Spleen (tissue), 11 donors: Measurements from ENCODE around the gene TBC1D8. TPM values are rescaled to one million over a fixed set of nuclear protein-coding genes. Genes with fewer than 3 reads are reported as not detected.

ENCODE experiments used
- DNase-seq: peaks from one replicate; pipeline ENCODE4 v3.0.0-alpha.2; 2020
- H3K27ac ChIP-seq, 8 donors: fragments of 200-600 bp; sonication (generic) in 7 of 8; 1 replicate in 4 of 8; 2 replicates in 4 of 8; pipeline versions ENCODE4 v1.5.0 to v1.8.0; 2016 to 2021; ENCODE audit warnings: inconsistent platforms in 4 of 8, mild to moderate bottlenecking in 4 of 8, moderate library complexity in 1 of 8
- H3K27me3 ChIP-seq, 7 donors: fragments of 200-600 bp; sonication (generic) in 6 of 7; replicated peaks in 1 of 7; 1 replicate in 4 of 7; 2 replicates in 3 of 7; pipeline versions ENCODE4 v1.5.0 to v1.8.0; 2016 to 2021; ENCODE audit warnings: inconsistent platforms in 3 of 7, mild to moderate bottlenecking in 1 of 7
- H3K36me3 ChIP-seq, 6 donors: fragments of 200-600 bp; sonication (generic) in 5 of 6; 1 replicate in 4 of 6; 2 replicates in 2 of 6; pipeline versions ENCODE4 v1.5.0 to v1.8.0; 2016 to 2021; ENCODE audit warnings: inconsistent platforms in 2 of 6
- H3K4me1 ChIP-seq, 6 donors: fragments of 200-600 bp; sonication (generic) in 5 of 6; 1 replicate in 3 of 6; 2 replicates in 3 of 6; pipeline versions ENCODE4 v1.5.0 to v1.8.0; 2016 to 2021; ENCODE audit warnings: inconsistent platforms in 3 of 6
- H3K4me3 ChIP-seq, 8 donors: fragments of 200-600 bp; sonication (generic) in 7 of 8; 1 replicate in 4 of 8; 2 replicates in 4 of 8; pipeline versions ENCODE4 v1.5.0 to v1.8.0; 2016 to 2021; ENCODE audit warnings: inconsistent platforms in 4 of 8, mild to moderate bottlenecking in 4 of 8, moderate library complexity in 2 of 8
- H3K9me3 ChIP-seq, 8 donors: fragments of 200-600 bp; sonication (generic) in 7 of 8; 1 replicate in 4 of 8; 2 replicates in 4 of 8; pipeline versions ENCODE4 v1.5.0 to v1.8.0; 2016 to 2021; ENCODE audit warnings: inconsistent platforms in 4 of 8
- CTCF ChIP-seq, 11 experiments: fragments of 200-600 bp in 7 of 11; fragments of 450-650 bp in 4 of 11; sonication (generic) in 4 of 11; IDR thresholded peaks in 8 of 11; conservative IDR thresholded peaks in 3 of 11; 1 replicate in 7 of 11; 2 replicates in 4 of 11; pipeline versions ENCODE4 v1.4.0 to v1.8.0; 2016 to 2021; ENCODE audit warnings: antibody characterized with exemption in 11 of 11, inconsistent platforms in 4 of 11, mild to moderate bottlenecking in 1 of 11
- POLR2A ChIP-seq, 3 donors: fragments of 450-650 bp; IDR thresholded peaks; one replicate each; pipeline ENCODE4 v1.5.1; 2017; ENCODE audit warnings: antibody characterized with exemption in 3 of 3, mild to moderate bottlenecking in 1 of 3
- POLR2AphosphoS5 ChIP-seq, 3 donors: sonication (generic); formaldehyde crosslinking; IDR thresholded peaks; one replicate each; pipeline ENCODE4 v1.5.1; 2017; ENCODE audit warnings: antibody characterized with exemption in 3 of 3
- WGBS, 5 donors: extraction: QIAGEN DNeasy Blood & Tissue Kit in 3 of 5; methylation state at CpG; one replicate each; pipeline versions ENCODE4 v1.1.5 to v1.1.7; 2013 to 2018; 5-methylcytosine and 5-hydroxymethylcytosine counted together
- intact Hi-C: fragments of 100-400 bp; cut with DNase I; formaldehyde crosslinking; loops from one replicate; pipeline ENCODE4 v1.15.0; 2023; ENCODE audit warnings: low total_unique reads
- polyA plus RNA-seq, 3 donors: library from polyadenylated mRNA; stranded (reverse); fragments of 200-250 nt; gene quantifications; one replicate each; pipeline ENCODE4 v1.2.1, GENCODE V29; 2013
- total RNA-seq, 7 donors: library from RNA; depleted of rRNA in 3 of 7; stranded (reverse); fragments of >200 nt in 3 of 7; fragmentation: NEBNext Ultra II Directional in 4 of 7; extraction: Animal tissue kit (Norgen Biotek cat#: 25700) in 4 of 7; gene quantifications; one replicate each; pipeline versions ENCODE4 v1.1.0 to v1.2.1, GENCODE V29; 2016 to 2021
- donor health status: healthy with polysubstance abuse.
- donor health status: DM: no; HTN: no; CAD: no; lungs with moderate emphysema.
- donor health status: DM: no; HTN: no; CAD: no.
- donor health status: Bipolar disorder and iron deficiency.
- donor health status: healthy.
- donor health status: DM: no; HTN: no; CAD: no.
- donor health status: DM: yes; HTN: yes; CAD: no.

TBC1D8 gene
- total and polyA plus RNA-seq, 10 donors, result 7.2 to 104 (median 40.5) TPM

GRCh38 chr2:101162561-101163330 lies 11.6 kb upstream of the TBC1D8 start:
- Histone ChIP-seq H3K27ac (no peak overlapping the region), H3K4me1 (peaks cover 0 to 6% (median 0%) of the 10 kb centered on the region in 6 donors), H3K4me3 (no peak overlapping the region), H3K27me3 (no peaks in the 10 kb centered on the region), H3K9me3 (peaks cover 0 to 10% (median 7%) of the 10 kb centered on the region in 8 donors), H3K36me3 (no peaks in the 10 kb centered on the region)
- intact Hi-C loops, result no loop called here
- TF ChIP-seq POLR2AphosphoS5 (IDR thresholded peaks at IDR 0.05) (no peak), POLR2A (IDR thresholded peaks at IDR 0.05) (no peak), CTCF (IDR thresholded peaks at IDR 0.05 in 8 of 11, conservative IDR thresholded peaks at IDR 0.05 in 3 of 11) (no peak)
- DNase-seq, result no peak
- WGBS, 5 donors, result 70 to 80% (median 79%) methylated on average over 9 of the region's 9 CpGs

- H3K36me3 ChIP-seq, result no peaks in the 10 kb centered on the region
- no peak overlapping the region for H3K27ac ChIP-seq
- no peak for DNase-seq
- TF ChIP-seq CTCF (IDR thresholded peaks at IDR 0.05 in 8 of 11, conservative IDR thresholded peaks at IDR 0.05 in 3 of 11) (no peak), POLR2AphosphoS5 (IDR thresholded peaks at IDR 0.05) (no peak), POLR2A (IDR thresholded peaks at IDR 0.05) (no peak)
- H3K27me3 ChIP-seq, result no peaks in the 10 kb centered on the region
- WGBS, 5 donors, result 92 to 100% (median 96%) methylated on average over 3 of the region's 3 CpGs
- H3K9me3 ChIP-seq, result no peaks in the 10 kb centered on the region
- H3K4me1 ChIP-seq, result no peaks in the 10 kb centered on the region
- intact Hi-C loops, result no loop called here
- no peak overlapping the region for H3K4me3 ChIP-seq
These were observed 10.5 kb upstream of the TBC1D8 start for GRCh38 chr2:101161658-101162057.

GRCh38 chr2:101160454-101160853 lies 9.3 kb upstream of the TBC1D8 start:
- no peak for TF ChIP-seq CTCF (IDR thresholded peaks at IDR 0.05 in 8 of 11, conservative IDR thresholded peaks at IDR 0.05 in 3 of 11)
- TF ChIP-seq POLR2AphosphoS5 (IDR thresholded peaks at IDR 0.05), result no peak
- no peak for TF ChIP-seq POLR2A (IDR thresholded peaks at IDR 0.05)
- Histone ChIP-seq H3K27me3 (no peaks in the 10 kb centered on the region), H3K9me3 (no peaks in the 10 kb centered on the region), H3K4me1 (no peaks in the 10 kb centered on the region), H3K36me3 (no peaks in the 10 kb centered on the region), H3K27ac (no peak overlapping the region), H3K4me3 (no peak overlapping the region)
- DNase-seq, result no peak
- WGBS, 5 donors, result 88 to 94% (median 92%) methylated on average over 3 of the region's 3 CpGs
- intact Hi-C loops, result no loop called here

DNA sequence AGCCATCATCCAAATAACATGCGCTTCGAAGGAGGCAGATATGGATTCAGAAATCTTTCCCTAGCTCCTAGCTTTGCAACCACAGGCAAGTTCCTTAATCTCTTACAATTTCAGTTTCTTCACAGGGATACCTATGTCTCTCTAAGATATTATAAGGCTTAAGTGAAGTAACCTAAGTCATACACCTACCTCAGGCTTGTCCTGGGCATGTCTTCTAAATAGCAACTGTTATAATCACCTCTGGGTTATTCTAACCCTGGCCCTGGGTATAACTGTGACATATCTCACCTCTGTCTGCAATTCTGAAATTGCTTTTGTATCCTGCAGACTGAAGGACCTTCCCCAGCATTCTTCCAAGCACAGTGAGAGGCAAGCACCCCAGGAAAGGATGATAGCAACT lies 8.3 kb upstream of the TBC1D8 start:
- no peak for DNase-seq
- no peak overlapping the region for H3K4me3 ChIP-seq
- WGBS, 5 donors, result 79 to 100% (median 99%) methylated on average over 2 of the region's 2 CpGs
- no peaks in the 10 kb centered on the region for H3K36me3 ChIP-seq
- no peaks in the 10 kb centered on the region for H3K9me3 ChIP-seq
- TF ChIP-seq POLR2AphosphoS5 (IDR thresholded peaks at IDR 0.05) (no peak), POLR2A (IDR thresholded peaks at IDR 0.05) (no peak)
- no peaks in the 10 kb centered on the region for H3K27me3 ChIP-seq
- no peak overlapping the region for H3K27ac ChIP-seq
- intact Hi-C loops, result no loop called here
- H3K4me1 ChIP-seq, result peaks cover 0 to 2% (median under 1%) of the 10 kb centered on the region in 6 donors
